B cell (primary cell): ENCODE data around the gene SIGLEC14. TPM values are rescaled to one million over a fixed set of nuclear protein-coding genes. Genes with fewer than 3 reads are reported as not detected.

Experiments
- ATAC-seq: fragments of 200-7000 bp; cut with Tn5 transposase; one replicate; pipeline ENCODE4 v1.10.0; 2021; ENCODE audit warnings: low read depth, mild to moderate bottlenecking, moderate number of reproducible peaks, moderate library complexity
- CTCF ChIA-PET: fragments of 350-600 bp; sonication (Branson Sonifier 250); formaldehyde crosslinking; loops from one replicate; lab custom pipeline; 2021; ENCODE audit warnings: antibody characterized with exemption, inconsistent platforms; lab: Charles Lee
- POLR2A ChIA-PET: fragments of 350-600 bp; sonication (Branson Sonifier 250); formaldehyde crosslinking; loops from one replicate; lab custom pipeline; 2021; ENCODE audit warnings: antibody characterized with exemption; lab: Charles Lee
- DNase-seq: peaks from one replicate; pipeline ENCODE4 v3.0.0; 2013
- H2AFZ ChIP-seq: 2 replicates; pipeline ENCODE4 v1.6.1; 2012; ENCODE audit warnings: mild to moderate bottlenecking, low read depth, low read length; ENCODE audit not compliant: insufficient read depth, poor library complexity, severe bottlenecking
- H3K27ac ChIP-seq, 2 donors: 1 replicate in 1 of 2; 2 replicates in 1 of 2; pipeline ENCODE4 v1.5.1; 2012 to 2013; ENCODE audit warnings: low read length in 2 of 2, mild to moderate bottlenecking in 2 of 2, moderate library complexity in 1 of 2
- H3K27me3 ChIP-seq, 4 experiments: fragments of 200-600 bp in 1 of 4; sonication (generic) in 1 of 4; replicated peaks in 1 of 4; 1 replicate in 2 of 4; 2 replicates in 2 of 4; pipeline versions ENCODE4 v1.6.1 to v1.7.0; 2013 to 2016; ENCODE audit warnings: low read length in 3 of 4, mild to moderate bottlenecking in 2 of 4, mixed read lengths in 1 of 4, moderate library complexity in 1 of 4; ENCODE audit not compliant: insufficient read depth in 4 of 4, control insufficient read depth in 3 of 4; ENCODE audit errors: control extremely low read depth in 1 of 4
- H3K36me3 ChIP-seq, 2 experiments: replicated peaks in 1 of 2; 1 replicate in 1 of 2; 2 replicates in 1 of 2; pipeline versions ENCODE4 v1.6.1 to v1.7.1; 2013; ENCODE audit warnings: low read length in 1 of 2; ENCODE audit not compliant: insufficient read depth in 2 of 2, control insufficient read depth in 1 of 2; ENCODE audit errors: control extremely low read depth in 1 of 2, extremely low read depth in 1 of 2
- H3K4me1 ChIP-seq, 2 donors: fragments of 200-600 bp in 1 of 2; sonication (generic) in 1 of 2; 1 replicate in 1 of 2; 2 replicates in 1 of 2; pipeline versions ENCODE4 v1.5.1 to v1.6.1; 2013 to 2017; ENCODE audit warnings: low read length in 2 of 2; ENCODE audit not compliant: control insufficient read depth in 2 of 2, insufficient read depth in 2 of 2
- H3K4me2 ChIP-seq: replicated peaks from 2 replicates; pipeline ENCODE3; 2012; ENCODE audit warnings: mild to moderate bottlenecking, low read depth, low read length; ENCODE audit not compliant: poor library complexity, severe bottlenecking
- H3K4me3 ChIP-seq, 5 experiments: fragments of 200-600 bp in 1 of 5; sonication (generic) in 1 of 5; 1 replicate in 3 of 5; 2 replicates in 2 of 5; pipeline versions ENCODE4 v1.5.1 to v1.7.0; 2011 to 2016; ENCODE audit warnings: low read length in 4 of 5, mild to moderate bottlenecking in 4 of 5, low read depth in 2 of 5, control low read depth in 1 of 5, moderate library complexity in 1 of 5; ENCODE audit not compliant: insufficient read depth in 1 of 5; ENCODE audit errors: control extremely low read depth in 1 of 5, extremely low read depth in 1 of 5
- H3K79me2 ChIP-seq: fragments of 200-600 bp; sonication (generic); one replicate; pipeline ENCODE4 v1.6.0; 2016; ENCODE audit warnings: low read length; ENCODE audit not compliant: control insufficient read depth, insufficient read depth
- H3K9ac ChIP-seq: fragments of 200-600 bp; sonication (generic); 2 replicates; pipeline ENCODE4 v1.6.1; 2017; ENCODE audit warnings: mild to moderate bottlenecking, low read length, moderate library complexity
- H3K9me3 ChIP-seq, 3 donors: one replicate each; pipeline versions ENCODE4 v1.6.1 to v1.7.1; 2013; ENCODE audit warnings: low read length in 2 of 3; ENCODE audit not compliant: control insufficient read depth in 2 of 3, insufficient read depth in 1 of 3; ENCODE audit errors: control extremely low read depth in 1 of 3
- H4K20me1 ChIP-seq: 2 replicates; pipeline ENCODE4 v1.6.0; 2012; ENCODE audit warnings: mild to moderate bottlenecking, low read length; ENCODE audit not compliant: insufficient read depth, control insufficient read depth, poor library complexity, severe bottlenecking
- H3K27ac Mint-ChIP-seq: one replicate; pipeline ENCODE4 v1.8.0; 2021; ENCODE audit warnings: mixed read lengths
- H3K27me3 Mint-ChIP-seq: one replicate; pipeline ENCODE4 v1.8.0; 2021; ENCODE audit warnings: mixed read lengths
- H3K4me1 Mint-ChIP-seq: one replicate; pipeline ENCODE4 v1.8.0; 2021; ENCODE audit warnings: mixed read lengths
- H3K4me3 Mint-ChIP-seq: one replicate; pipeline ENCODE4 v1.8.0; 2021; ENCODE audit warnings: mixed read lengths
- H3K9me3 Mint-ChIP-seq: one replicate; pipeline ENCODE4 v1.8.0; 2022; ENCODE audit warnings: mixed read lengths; ENCODE audit not compliant: insufficient read depth
- EZH2 ChIP-seq: IDR thresholded peaks from 2 replicates; pipeline ENCODE4 v1.6.1; 2012; ENCODE audit warnings: borderline replicate concordance, low read depth, mild to moderate bottlenecking, moderate library complexity, low read length; ENCODE audit not compliant: insufficient read depth, poor library complexity, severe bottlenecking
- WGBS: methylation state at CpG from one replicate; pipeline ENCODE4 v1.1.5; 2013; ENCODE audit warnings: missing lambda C conversion rate; ENCODE audit not compliant: insufficient coverage; 5-methylcytosine and 5-hydroxymethylcytosine counted together
- intact Hi-C: fragments of 100-400 bp; cut with micrococcal nuclease; formaldehyde crosslinking; loops from one replicate; pipeline ENCODE4 v1.10.0; 2022
- polyA plus RNA-seq: library from polyadenylated mRNA; depleted of rRNA; stranded (reverse); fragments of >200 nt; gene quantifications from 2 replicates; pipeline ENCODE4 v1.2.3, GENCODE V29; 2012
- total RNA-seq, 2 donors: library from RNA; stranded (reverse); fragments of 120-200 nt in 1 of 2; gene quantifications; 1 replicate in 1 of 2; 2 replicates in 1 of 2; pipeline versions ENCODE4 v1.2.3 to v1.2.4, GENCODE V29; 2013 to 2022
- TF ChIP-seq, protein P1 (sequence below): fragments of 200-600 bp; IDR thresholded peaks from one replicate; pipeline ENCODE4 v1.8.0; 2022; ENCODE audit warnings: antibody characterized with exemption, mild to moderate bottlenecking

SIGLEC14 gene
- total and polyA plus RNA-seq, 2 donors (not counting 1 experiment from before 2014, with no cell fraction given) = 11.2 to 30.0 TPM

DNA sequence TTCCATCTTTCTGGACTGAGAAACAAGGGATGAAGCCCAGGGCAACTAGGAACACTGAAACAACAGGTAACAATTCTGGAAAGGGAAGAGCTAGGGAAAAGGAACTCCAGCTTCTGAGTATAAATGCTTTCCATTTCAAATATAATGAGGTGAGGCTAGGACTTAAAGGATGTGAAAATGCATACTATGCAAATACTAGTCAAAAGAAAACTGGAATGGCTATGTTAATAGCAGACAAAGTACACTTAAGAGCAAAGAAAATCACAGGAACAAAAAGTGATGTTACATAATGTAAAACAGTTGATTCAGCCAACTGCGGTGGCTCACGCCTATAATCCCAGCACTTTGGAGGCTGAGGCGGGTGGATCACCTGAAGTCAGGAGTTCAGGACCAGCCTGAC lies 6.2 kb downstream of the SIGLEC14 start:
- H3K27ac Mint-ChIP-seq = peak overlapping the region; percentile 20
- no peak overlapping the region for H3K4me2 ChIP-seq
- peaks cover 0 to 46% of the 10 kb centered on the region in 2 experiments for H3K36me3 ChIP-seq
- H3K4me1 Mint-ChIP-seq = peaks cover 42% of the 10 kb centered on the region
- 100% methylated on average over 3 of the region's 3 CpGs for WGBS
- no peak overlapping the region for H3K9ac ChIP-seq
- intact Hi-C loops = no loop called here
- ChIA-PET CTCF (interaction anchor here (0.7 to 1.4 kb wide), 5 partner anchors 14 to 125 kb away, joined by 3 to 5 read pairs (median 4); no protein-coding TSS in a partner anchor), POLR2A (no interaction called here)
- DNase-seq = no peak
- TF ChIP-seq EZH2 = no peak
- TF ChIP-seq, protein P1, sequence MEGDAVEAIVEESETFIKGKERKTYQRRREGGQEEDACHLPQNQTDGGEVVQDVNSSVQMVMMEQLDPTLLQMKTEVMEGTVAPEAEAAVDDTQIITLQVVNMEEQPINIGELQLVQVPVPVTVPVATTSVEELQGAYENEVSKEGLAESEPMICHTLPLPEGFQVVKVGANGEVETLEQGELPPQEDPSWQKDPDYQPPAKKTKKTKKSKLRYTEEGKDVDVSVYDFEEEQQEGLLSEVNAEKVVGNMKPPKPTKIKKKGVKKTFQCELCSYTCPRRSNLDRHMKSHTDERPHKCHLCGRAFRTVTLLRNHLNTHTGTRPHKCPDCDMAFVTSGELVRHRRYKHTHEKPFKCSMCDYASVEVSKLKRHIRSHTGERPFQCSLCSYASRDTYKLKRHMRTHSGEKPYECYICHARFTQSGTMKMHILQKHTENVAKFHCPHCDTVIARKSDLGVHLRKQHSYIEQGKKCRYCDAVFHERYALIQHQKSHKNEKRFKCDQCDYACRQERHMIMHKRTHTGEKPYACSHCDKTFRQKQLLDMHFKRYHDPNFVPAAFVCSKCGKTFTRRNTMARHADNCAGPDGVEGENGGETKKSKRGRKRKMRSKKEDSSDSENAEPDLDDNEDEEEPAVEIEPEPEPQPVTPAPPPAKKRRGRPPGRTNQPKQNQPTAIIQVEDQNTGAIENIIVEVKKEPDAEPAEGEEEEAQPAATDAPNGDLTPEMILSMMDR = no peak
- no peaks in the 10 kb centered on the region for H3K27me3 Mint-ChIP-seq
- no peak overlapping the region for H3K27ac ChIP-seq
- H3K27me3 ChIP-seq = no peaks in the 10 kb centered on the region
- H3K4me1 ChIP-seq = peaks cover 4 to 64% of the 10 kb centered on the region in 2 donors
- H3K4me3 Mint-ChIP-seq = no peak overlapping the region
- H2AFZ ChIP-seq = no peak overlapping the region
- H3K9me3 ChIP-seq = peaks cover 3 to 9% (median 6%) of the 10 kb centered on the region in 3 donors
- ATAC-seq = no peak
- H4K20me1 ChIP-seq = no peaks in the 10 kb centered on the region
- no peaks in the 10 kb centered on the region for H3K9me3 Mint-ChIP-seq
- H3K79me2 ChIP-seq = no peaks in the 10 kb centered on the region
- no peak overlapping the region for H3K4me3 ChIP-seq

DNA sequence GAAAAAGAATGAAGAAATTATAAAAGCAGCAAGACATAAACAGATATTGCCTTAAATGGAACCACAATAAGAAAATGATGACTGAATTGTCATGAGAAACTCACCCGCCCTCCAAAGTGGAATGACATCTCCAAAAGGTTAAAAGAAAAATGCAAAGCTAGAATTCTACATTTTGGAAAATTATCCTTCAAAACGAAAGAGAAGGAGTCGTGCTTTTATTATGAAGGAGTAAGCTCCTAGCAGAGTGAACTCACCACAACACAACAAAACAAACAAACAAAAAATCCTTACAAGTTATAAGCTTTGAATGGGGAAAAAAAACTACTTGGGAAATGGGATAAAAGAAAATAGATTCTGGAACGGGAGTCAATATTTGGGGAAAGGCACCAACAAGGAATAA lies 6.7 kb downstream of the SIGLEC14 start:
- Mint-ChIP-seq H3K4me1 (peaks cover 39% of the 10 kb centered on the region), H3K4me3 (no peak overlapping the region), H3K27ac (peak overlapping the region; percentile 20), H3K27me3 (no peaks in the 10 kb centered on the region), H3K9me3 (no peaks in the 10 kb centered on the region)
- no peaks in the 10 kb centered on the region for H3K79me2 ChIP-seq
- no peak overlapping the region for H3K4me3 ChIP-seq
- TF ChIP-seq EZH2 = no peak
- TF ChIP-seq, protein P1 = no peak
- no peak overlapping the region for H3K4me2 ChIP-seq
- no peak overlapping the region for H2AFZ ChIP-seq
- H3K27me3 ChIP-seq = no peaks in the 10 kb centered on the region
- H3K4me1 ChIP-seq = peaks cover 4 to 65% of the 10 kb centered on the region in 2 donors
- H3K9me3 ChIP-seq = peaks cover 3 to 9% (median 6%) of the 10 kb centered on the region in 3 donors
- WGBS = no CpG with 5 or more reads among the region's 4 CpGs
- H4K20me1 ChIP-seq = no peaks in the 10 kb centered on the region
- intact Hi-C loops = no loop called here
- no peak overlapping the region for H3K9ac ChIP-seq
- no peak overlapping the region for H3K27ac ChIP-seq
- CTCF ChIA-PET = interaction anchor here (1.1 to 1.4 kb wide), 3 partner anchors 15 to 17 kb away, joined by 3 to 5 read pairs (median 4); no protein-coding TSS in a partner anchor
- ATAC-seq (no peak), DNase-seq (no peak)
- H3K36me3 ChIP-seq = peaks cover 0 to 46% of the 10 kb centered on the region in 2 experiments
- POLR2A ChIA-PET = no interaction called here
